OCI-LY7 (cell line): ENCODE data around the gene ADM2.

ENCODE experiments used
- EZH2phosphoT487 ChIP-seq: fragments of 200-600 bp; sonication (generic); IDR thresholded peaks from 2 replicates; pipeline ENCODE4 v1.6.1; 2018; ENCODE audit warnings: low read depth, borderline replicate concordance, mild to moderate bottlenecking, mixed run types, antibody characterized with exemption, low read length, moderate library complexity, mixed read lengths
- TF ChIP-seq, protein P1 (sequence below): fragments of 200-600 bp; sonication (generic); conservative IDR thresholded peaks from 2 replicates; pipeline ENCODE4 v1.5.1; 2014; ENCODE audit warnings: mild to moderate bottlenecking, antibody characterized with exemption, low read length, moderate library complexity, mixed read lengths

DNA sequence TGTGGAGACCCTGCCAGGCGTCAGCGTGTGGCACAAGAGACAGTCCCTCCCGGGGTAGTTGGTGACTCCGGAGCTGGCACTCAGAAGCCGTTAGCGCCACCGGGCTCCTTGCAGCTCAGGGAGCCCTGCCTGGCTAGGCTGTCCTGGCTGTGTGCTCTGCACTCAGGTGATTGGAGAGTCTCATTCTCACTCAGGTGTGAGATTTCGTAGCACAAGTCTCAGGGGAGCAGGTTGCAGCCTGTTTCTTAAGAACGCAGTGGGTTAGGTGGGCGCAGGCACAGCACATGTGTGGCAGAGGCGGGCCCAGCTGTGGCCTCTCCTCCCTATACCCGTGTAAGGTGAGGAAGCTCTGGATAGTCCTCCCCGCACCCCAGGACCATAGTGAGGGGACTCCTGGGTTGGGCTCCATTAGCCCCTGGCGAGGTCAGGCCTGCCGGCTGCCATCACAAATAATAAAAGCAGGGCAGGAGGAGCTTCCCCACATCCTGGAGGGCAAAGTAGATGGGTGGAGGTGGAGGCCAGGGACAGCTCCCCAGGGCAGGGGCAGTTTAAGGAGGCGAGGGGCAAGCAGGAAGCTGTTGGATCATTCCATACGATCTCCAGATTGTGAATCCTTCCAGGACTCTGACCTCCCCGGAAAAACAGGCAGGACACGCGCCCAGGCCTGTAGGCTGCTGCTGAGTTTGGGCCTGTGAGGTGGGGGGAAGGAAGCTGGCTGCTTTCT is 45.9 kb upstream of the ADM2 start:
- TF ChIP-seq, protein P1, sequence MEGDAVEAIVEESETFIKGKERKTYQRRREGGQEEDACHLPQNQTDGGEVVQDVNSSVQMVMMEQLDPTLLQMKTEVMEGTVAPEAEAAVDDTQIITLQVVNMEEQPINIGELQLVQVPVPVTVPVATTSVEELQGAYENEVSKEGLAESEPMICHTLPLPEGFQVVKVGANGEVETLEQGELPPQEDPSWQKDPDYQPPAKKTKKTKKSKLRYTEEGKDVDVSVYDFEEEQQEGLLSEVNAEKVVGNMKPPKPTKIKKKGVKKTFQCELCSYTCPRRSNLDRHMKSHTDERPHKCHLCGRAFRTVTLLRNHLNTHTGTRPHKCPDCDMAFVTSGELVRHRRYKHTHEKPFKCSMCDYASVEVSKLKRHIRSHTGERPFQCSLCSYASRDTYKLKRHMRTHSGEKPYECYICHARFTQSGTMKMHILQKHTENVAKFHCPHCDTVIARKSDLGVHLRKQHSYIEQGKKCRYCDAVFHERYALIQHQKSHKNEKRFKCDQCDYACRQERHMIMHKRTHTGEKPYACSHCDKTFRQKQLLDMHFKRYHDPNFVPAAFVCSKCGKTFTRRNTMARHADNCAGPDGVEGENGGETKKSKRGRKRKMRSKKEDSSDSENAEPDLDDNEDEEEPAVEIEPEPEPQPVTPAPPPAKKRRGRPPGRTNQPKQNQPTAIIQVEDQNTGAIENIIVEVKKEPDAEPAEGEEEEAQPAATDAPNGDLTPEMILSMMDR = no peak
- TF ChIP-seq EZH2phosphoT487 = no peak
